SK-N-SH treated with all-trans-retinoic acid at 6 μM for 48 hours (cell line): ENCODE measurements around the gene MTO1.
"Not testable (repeated sequence)": the region's sequence is repeated elsewhere in the genome, so short reads cannot be mapped to it uniquely, and the experiment has no call there.

ENCODE experiments used
- ATAC-seq: fragments of 200-7000 bp; cut with Tn5 transposase; 3 replicates; pipeline ENCODE4 v1.9.1; 2020; ENCODE audit warnings: mild to moderate bottlenecking, moderate library complexity
- ARNTL ChIP-seq: fragments of 450-650 bp; formaldehyde crosslinking; IDR thresholded peaks from 2 replicates; pipeline ENCODE4 v1.5.0; 2020; ENCODE audit warnings: low read depth, mild to moderate bottlenecking, moderate library complexity, borderline replicate concordance
- BACH2 ChIP-seq: fragments of 250-450 bp; sonication (Bioruptor Pico); IDR thresholded peaks from 2 replicates; pipeline ENCODE4 v1.9.0; 2021; ENCODE audit warnings: mild to moderate bottlenecking, borderline replicate concordance
- CSDC2 ChIP-seq: fragments of 250-450 bp; sonication (Bioruptor Pico); IDR thresholded peaks from 2 replicates; pipeline ENCODE4 v1.5.0; 2020; ENCODE audit warnings: mild to moderate bottlenecking, moderate library complexity
- ESRRG ChIP-seq: fragments of 250-450 bp; sonication (Bioruptor Pico); IDR thresholded peaks from 2 replicates; pipeline ENCODE4 v1.6.1; 2021; ENCODE audit warnings: mild to moderate bottlenecking
- GLIS3 ChIP-seq: fragments of 250-450 bp; sonication (Bioruptor Pico); IDR thresholded peaks from 2 replicates; pipeline ENCODE4 v1.5.0; 2020; ENCODE audit warnings: mild to moderate bottlenecking, moderate library complexity
- ISL1 ChIP-seq: fragments of 250-450 bp; sonication (Bioruptor Pico); IDR thresholded peaks from 2 replicates; pipeline ENCODE4 v2.1.2; 2022; ENCODE audit warnings: mild to moderate bottlenecking, moderate library complexity
- OSR1 ChIP-seq: fragments of 250-450 bp; sonication (Bioruptor Pico); IDR thresholded peaks from 2 replicates; pipeline ENCODE4 v1.8.0; 2022; ENCODE audit warnings: moderate library complexity, mild to moderate bottlenecking, inconsistent platforms
- RARB ChIP-seq: fragments of 250-450 bp; sonication (Bioruptor Pico); IDR thresholded peaks from 2 replicates; pipeline ENCODE4 v1.8.0; 2021; ENCODE audit warnings: mild to moderate bottlenecking, moderate library complexity
- SNAI2 ChIP-seq: fragments of 250-450 bp; sonication (Bioruptor Pico); IDR thresholded peaks from 2 replicates; pipeline ENCODE4 v1.5.0; 2020; ENCODE audit warnings: mild to moderate bottlenecking, moderate library complexity
- TCF4 ChIP-seq: fragments of 250-450 bp; sonication (Bioruptor Pico); IDR thresholded peaks from 2 replicates; pipeline ENCODE4 v1.8.0; 2021; ENCODE audit warnings: mild to moderate bottlenecking, moderate library complexity, borderline replicate concordance
- TOX ChIP-seq: fragments of 250-450 bp; sonication (Bioruptor Pico); IDR thresholded peaks from 2 replicates; pipeline ENCODE4 v1.8.0; 2021; ENCODE audit warnings: mild to moderate bottlenecking, moderate library complexity, borderline replicate concordance
- ZC3H10 ChIP-seq: fragments of 250-450 bp; sonication (Bioruptor Pico); IDR thresholded peaks from 2 replicates; pipeline ENCODE4 v1.5.1; 2021; ENCODE audit warnings: mild to moderate bottlenecking, moderate library complexity
- ZFP3 ChIP-seq: fragments of 250-450 bp; sonication (Bioruptor Pico); IDR thresholded peaks from 2 replicates; pipeline ENCODE4 v1.5.0; 2020; ENCODE audit warnings: mild to moderate bottlenecking, moderate library complexity
- ZFP30 ChIP-seq: fragments of 450-650 bp; formaldehyde crosslinking; IDR thresholded peaks from 2 replicates; pipeline ENCODE4 v1.5.0; 2022; ENCODE audit warnings: mild to moderate bottlenecking, moderate library complexity
- ZNF565 ChIP-seq: fragments of 450-650 bp; formaldehyde crosslinking; conservative IDR thresholded peaks from 2 replicates; pipeline ENCODE4 v1.5.0; 2020; ENCODE audit warnings: low read depth, mild to moderate bottlenecking, moderate library complexity
- ZNF70 ChIP-seq: fragments of 450-650 bp; formaldehyde crosslinking; IDR thresholded peaks from 2 replicates; pipeline ENCODE4 v1.5.0; 2020; ENCODE audit warnings: mild to moderate bottlenecking, moderate library complexity
- ZNF8 ChIP-seq: fragments of 450-650 bp; formaldehyde crosslinking; IDR thresholded peaks from 2 replicates; pipeline ENCODE4 v1.5.0; 2020; ENCODE audit warnings: mild to moderate bottlenecking, moderate library complexity
- TF ChIP-seq, protein P1 (sequence below): fragments of 250-450 bp; sonication (Bioruptor Pico); IDR thresholded peaks from 2 replicates; pipeline ENCODE4 v1.8.0; 2021; ENCODE audit warnings: low read depth, mild to moderate bottlenecking, moderate library complexity, borderline replicate concordance
- TF ChIP-seq, protein P2 (sequence below): fragments of 250-450 bp; sonication (Bioruptor Pico); IDR thresholded peaks from 2 replicates; pipeline ENCODE4 v1.5.0; 2020; ENCODE audit warnings: mild to moderate bottlenecking, moderate library complexity
- TF ChIP-seq, protein P3 (sequence below): fragments of 250-450 bp; sonication (Bioruptor Pico); IDR thresholded peaks from 2 replicates; pipeline ENCODE4 v1.5.1; 2021; ENCODE audit warnings: mild to moderate bottlenecking, moderate library complexity
- TF ChIP-seq, protein P4 (sequence below): fragments of 250-450 bp; sonication (Bioruptor Pico); IDR thresholded peaks from 2 replicates; pipeline ENCODE4 v1.8.0; 2020; ENCODE audit warnings: mild to moderate bottlenecking, moderate library complexity, borderline replicate concordance

The MTO1 gene

DNA sequence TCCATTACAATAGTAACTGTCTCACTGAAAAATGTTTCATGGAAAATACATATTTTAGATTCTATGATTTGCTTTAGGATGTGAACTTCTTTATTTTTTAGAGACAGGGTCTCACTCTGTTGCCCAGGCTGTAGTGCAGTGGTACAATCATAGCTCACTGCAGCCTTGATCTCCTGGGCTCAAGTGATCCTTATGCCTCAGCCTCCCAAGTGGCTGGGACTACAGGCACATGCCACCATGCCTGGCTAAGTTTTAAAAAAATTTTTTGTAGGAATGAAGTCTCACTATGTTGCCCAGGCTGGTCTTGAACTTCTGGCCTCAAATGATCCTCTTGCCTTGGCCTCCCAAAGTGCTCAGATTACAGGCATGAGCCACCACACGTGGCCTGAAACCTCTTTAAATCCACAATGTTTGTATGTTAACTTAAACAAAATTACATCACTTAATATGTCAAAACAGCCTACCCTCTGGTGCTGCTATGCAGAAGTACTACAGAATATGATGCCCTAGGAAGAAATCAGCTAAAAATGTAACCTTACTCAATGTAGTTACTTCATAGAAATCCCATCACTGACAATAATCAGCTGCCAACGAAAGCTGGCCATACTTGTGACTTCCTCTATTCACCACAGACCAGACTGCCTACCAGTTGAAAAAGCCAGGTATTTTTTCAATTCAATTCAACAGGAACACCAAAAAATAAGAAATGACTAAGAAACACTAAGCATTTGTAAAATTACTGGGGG, 41.7 kb downstream of the MTO1 start:
- TF ChIP-seq, protein P1, sequence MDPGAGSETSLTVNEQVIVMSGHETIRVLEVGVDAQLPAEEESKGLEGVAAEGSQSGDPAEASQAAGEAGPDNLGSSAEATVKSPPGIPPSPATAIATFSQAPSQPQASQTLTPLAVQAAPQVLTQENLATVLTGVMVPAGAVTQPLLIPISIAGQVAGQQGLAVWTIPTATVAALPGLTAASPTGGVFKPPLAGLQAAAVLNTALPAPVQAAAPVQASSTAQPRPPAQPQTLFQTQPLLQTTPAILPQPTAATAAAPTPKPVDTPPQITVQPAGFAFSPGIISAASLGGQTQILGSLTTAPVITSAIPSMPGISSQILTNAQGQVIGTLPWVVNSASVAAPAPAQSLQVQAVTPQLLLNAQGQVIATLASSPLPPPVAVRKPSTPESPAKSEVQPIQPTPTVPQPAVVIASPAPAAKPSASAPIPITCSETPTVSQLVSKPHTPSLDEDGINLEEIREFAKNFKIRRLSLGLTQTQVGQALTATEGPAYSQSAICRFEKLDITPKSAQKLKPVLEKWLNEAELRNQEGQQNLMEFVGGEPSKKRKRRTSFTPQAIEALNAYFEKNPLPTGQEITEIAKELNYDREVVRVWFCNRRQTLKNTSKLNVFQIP (CRISPR knock-in tag), result no peak
- TF ChIP-seq ZFP3 (CRISPR knock-in tag), result no peak
- ATAC-seq, result no peak

DNA sequence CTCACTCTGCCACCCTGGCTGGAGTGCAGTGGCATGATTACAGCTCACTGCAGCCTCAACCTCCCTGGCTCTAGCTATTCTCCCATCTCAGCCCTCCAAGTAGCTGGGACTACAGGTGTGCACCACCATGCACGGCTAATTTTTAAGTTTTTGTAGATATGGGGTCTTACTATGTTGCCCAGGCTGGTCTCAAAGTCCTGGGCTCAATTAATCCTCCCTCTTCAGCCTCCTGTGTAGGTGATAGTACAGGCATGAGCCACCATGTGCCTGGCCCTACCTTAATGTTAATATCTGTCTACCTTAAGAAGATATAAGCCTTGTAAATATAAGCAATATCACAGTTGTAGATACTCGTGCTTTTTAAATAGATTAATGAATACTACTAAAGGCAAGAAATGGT, 42.6 kb downstream of the MTO1 start:
- ATAC-seq, result no peak
- TF ChIP-seq ZFP30 (CRISPR knock-in tag), result no peak
- TF ChIP-seq ZNF565 (CRISPR knock-in tag), result no peak
- no peak for TF ChIP-seq ZNF70 (CRISPR knock-in tag)
- no peak for TF ChIP-seq GLIS3
- TF ChIP-seq SNAI2, result no peak
- no peak for TF ChIP-seq ZNF8 (CRISPR knock-in tag)
- TF ChIP-seq, protein P2, sequence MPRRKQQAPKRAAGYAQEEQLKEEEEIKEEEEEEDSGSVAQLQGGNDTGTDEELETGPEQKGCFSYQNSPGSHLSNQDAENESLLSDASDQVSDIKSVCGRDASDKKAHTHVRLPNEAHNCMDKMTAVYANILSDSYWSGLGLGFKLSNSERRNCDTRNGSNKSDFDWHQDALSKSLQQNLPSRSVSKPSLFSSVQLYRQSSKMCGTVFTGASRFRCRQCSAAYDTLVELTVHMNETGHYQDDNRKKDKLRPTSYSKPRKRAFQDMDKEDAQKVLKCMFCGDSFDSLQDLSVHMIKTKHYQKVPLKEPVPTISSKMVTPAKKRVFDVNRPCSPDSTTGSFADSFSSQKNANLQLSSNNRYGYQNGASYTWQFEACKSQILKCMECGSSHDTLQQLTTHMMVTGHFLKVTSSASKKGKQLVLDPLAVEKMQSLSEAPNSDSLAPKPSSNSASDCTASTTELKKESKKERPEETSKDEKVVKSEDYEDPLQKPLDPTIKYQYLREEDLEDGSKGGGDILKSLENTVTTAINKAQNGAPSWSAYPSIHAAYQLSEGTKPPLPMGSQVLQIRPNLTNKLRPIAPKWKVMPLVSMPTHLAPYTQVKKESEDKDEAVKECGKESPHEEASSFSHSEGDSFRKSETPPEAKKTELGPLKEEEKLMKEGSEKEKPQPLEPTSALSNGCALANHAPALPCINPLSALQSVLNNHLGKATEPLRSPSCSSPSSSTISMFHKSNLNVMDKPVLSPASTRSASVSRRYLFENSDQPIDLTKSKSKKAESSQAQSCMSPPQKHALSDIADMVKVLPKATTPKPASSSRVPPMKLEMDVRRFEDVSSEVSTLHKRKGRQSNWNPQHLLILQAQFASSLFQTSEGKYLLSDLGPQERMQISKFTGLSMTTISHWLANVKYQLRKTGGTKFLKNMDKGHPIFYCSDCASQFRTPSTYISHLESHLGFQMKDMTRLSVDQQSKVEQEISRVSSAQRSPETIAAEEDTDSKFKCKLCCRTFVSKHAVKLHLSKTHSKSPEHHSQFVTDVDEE (CRISPR knock-in tag), result no peak
- no peak for TF ChIP-seq ZC3H10 (CRISPR knock-in tag)
- no peak for TF ChIP-seq TCF4 (CRISPR knock-in tag)
- TF ChIP-seq ESRRG (CRISPR knock-in tag), result no peak
- no peak for TF ChIP-seq ARNTL (CRISPR knock-in tag)
- TF ChIP-seq, protein P3, sequence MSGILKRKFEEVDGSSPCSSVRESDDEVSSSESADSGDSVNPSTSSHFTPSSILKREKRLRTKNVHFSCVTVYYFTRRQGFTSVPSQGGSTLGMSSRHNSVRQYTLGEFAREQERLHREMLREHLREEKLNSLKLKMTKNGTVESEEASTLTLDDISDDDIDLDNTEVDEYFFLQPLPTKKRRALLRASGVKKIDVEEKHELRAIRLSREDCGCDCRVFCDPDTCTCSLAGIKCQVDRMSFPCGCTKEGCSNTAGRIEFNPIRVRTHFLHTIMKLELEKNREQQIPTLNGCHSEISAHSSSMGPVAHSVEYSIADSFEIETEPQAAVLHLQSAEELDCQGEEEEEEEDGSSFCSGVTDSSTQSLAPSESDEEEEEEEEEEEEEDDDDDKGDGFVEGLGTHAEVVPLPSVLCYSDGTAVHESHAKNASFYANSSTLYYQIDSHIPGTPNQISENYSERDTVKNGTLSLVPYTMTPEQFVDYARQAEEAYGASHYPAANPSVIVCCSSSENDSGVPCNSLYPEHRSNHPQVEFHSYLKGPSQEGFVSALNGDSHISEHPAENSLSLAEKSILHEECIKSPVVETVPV (CRISPR knock-in tag), result no peak
- no peak for TF ChIP-seq OSR1
- TF ChIP-seq RARB (CRISPR knock-in tag), result no peak
- no peak for TF ChIP-seq CSDC2 (CRISPR knock-in tag)
- no peak for TF ChIP-seq BACH2 (CRISPR knock-in tag)
- TF ChIP-seq, protein P1 (CRISPR knock-in tag), result no peak
- TF ChIP-seq, all 23 proteins: peak for 0

DNA sequence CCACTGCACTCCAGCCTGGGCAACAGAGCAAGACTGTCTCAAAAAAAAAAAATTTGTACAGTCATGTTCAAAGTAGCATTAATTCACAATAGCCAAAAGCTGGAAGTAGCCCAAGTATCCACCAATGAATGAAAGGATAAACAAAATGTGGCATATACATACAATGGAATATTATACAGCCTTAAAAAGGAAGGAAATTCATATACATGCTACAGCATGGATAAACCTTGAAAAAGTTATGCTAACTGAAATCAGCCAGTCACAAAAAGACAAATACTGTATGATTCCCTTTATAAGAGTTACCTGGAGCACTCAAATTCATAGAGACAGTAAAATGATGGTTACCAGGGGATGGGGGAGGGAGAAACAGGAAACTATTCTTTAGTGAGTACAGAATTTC, 43.6 kb downstream of the MTO1 start:
- no peak for ATAC-seq
- TF ChIP-seq ISL1 (no peak), OSR1 (no peak), TOX (CRISPR knock-in tag) (no peak), ESRRG (CRISPR knock-in tag) (no peak), ZNF8 (CRISPR knock-in tag) (no peak), ZC3H10 (CRISPR knock-in tag) (no peak), BACH2 (CRISPR knock-in tag) (no peak), CSDC2 (CRISPR knock-in tag) (no peak), SNAI2 (no peak)
- TF ChIP-seq, protein P2 (CRISPR knock-in tag), result no peak
- TF ChIP-seq, protein P4, sequence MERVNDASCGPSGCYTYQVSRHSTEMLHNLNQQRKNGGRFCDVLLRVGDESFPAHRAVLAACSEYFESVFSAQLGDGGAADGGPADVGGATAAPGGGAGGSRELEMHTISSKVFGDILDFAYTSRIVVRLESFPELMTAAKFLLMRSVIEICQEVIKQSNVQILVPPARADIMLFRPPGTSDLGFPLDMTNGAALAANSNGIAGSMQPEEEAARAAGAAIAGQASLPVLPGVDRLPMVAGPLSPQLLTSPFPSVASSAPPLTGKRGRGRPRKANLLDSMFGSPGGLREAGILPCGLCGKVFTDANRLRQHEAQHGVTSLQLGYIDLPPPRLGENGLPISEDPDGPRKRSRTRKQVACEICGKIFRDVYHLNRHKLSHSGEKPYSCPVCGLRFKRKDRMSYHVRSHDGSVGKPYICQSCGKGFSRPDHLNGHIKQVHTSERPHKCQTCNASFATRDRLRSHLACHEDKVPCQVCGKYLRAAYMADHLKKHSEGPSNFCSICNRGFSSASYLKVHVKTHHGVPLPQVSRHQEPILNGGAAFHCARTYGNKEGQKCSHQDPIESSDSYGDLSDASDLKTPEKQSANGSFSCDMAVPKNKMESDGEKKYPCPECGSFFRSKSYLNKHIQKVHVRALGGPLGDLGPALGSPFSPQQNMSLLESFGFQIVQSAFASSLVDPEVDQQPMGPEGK (CRISPR knock-in tag), result no peak

DNA sequence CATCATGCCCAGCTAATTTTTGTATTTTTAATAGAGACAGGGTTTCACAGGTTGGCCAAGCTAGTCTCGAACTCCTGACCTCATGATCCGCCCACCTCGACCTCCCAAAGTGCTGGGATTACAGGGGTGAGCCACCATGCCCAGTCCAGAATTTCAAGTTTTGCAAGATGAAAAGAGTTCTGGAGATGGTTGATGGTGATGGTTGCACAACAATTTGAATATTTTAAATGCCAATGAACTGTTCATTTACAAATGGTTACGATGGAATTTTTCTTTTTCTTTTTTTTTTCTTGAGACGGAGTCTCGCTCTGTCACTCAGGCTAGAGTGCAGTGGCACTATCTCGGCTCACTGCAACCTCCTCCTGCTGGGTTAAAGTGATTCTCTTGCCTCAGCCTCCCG, 44.2 kb downstream of the MTO1 start:
- not testable (repeated sequence) for ATAC-seq
